Lung (tissue), 12 donors: ENCODE data around the gene FCAMR. TPM values are rescaled to one million over a fixed set of nuclear protein-coding genes. Genes with fewer than 3 reads are reported as not detected.

Source experiments
- ATAC-seq: fragments of 200-7000 bp; cut with Tn5 transposase; one replicate; pipeline ENCODE4 v1.9.1; 2020; ENCODE audit warnings: moderate number of reproducible peaks; ENCODE audit not compliant: insufficient read depth, low FRiP score
- DNase-seq, 3 donors: peaks; one replicate each; pipeline ENCODE4 v3.0.0-alpha.2; 2013 to 2017
- H3K27ac ChIP-seq, 2 donors: one replicate each; pipeline ENCODE4 v1.5.1; 2013; ENCODE audit warnings: mild to moderate bottlenecking in 2 of 2, moderate library complexity in 2 of 2, control low read depth in 1 of 2, inconsistent platforms in 1 of 2, low read depth in 1 of 2, low read length in 1 of 2
- H3K27me3 ChIP-seq, 3 donors: one replicate each; pipeline ENCODE4 v1.5.1; 2013; ENCODE audit warnings: low read length in 2 of 3; ENCODE audit not compliant: control insufficient read depth in 3 of 3, insufficient read depth in 3 of 3
- H3K36me3 ChIP-seq, 4 donors: one replicate each; pipeline ENCODE4 v1.5.1; 2013; ENCODE audit warnings: low read length in 4 of 4, mild to moderate bottlenecking in 1 of 4, moderate library complexity in 1 of 4; ENCODE audit not compliant: control insufficient read depth in 4 of 4, insufficient read depth in 4 of 4
- H3K4me1 ChIP-seq, 5 donors: one replicate each; pipeline ENCODE4 v1.5.1; 2013; ENCODE audit warnings: low read length in 5 of 5, mild to moderate bottlenecking in 2 of 5, moderate library complexity in 1 of 5; ENCODE audit not compliant: control insufficient read depth in 5 of 5, insufficient read depth in 5 of 5
- H3K4me3 ChIP-seq: one replicate; pipeline ENCODE4 v1.5.1; 2013; ENCODE audit warnings: mild to moderate bottlenecking, control low read depth, moderate library complexity
- H3K9ac ChIP-seq, 2 donors: one replicate each; pipeline ENCODE4 v1.5.1; 2013; ENCODE audit warnings: low read length in 2 of 2, control low read depth in 1 of 2; ENCODE audit not compliant: insufficient read depth in 1 of 2
- H3K9me3 ChIP-seq, 4 donors: one replicate each; pipeline ENCODE4 v1.5.1; 2013; ENCODE audit warnings: low read length in 3 of 4, mild to moderate bottlenecking in 1 of 4, moderate library complexity in 1 of 4; ENCODE audit not compliant: control insufficient read depth in 4 of 4, insufficient read depth in 3 of 4
- WGBS, 2 donors: extraction: QIAGEN DNeasy Blood & Tissue Kit; methylation state at CpG; one replicate each; pipeline ENCODE4 v1.1.7; 2013; 5-methylcytosine and 5-hydroxymethylcytosine counted together
- polyA plus RNA-seq, 2 donors: library from polyadenylated mRNA; stranded (reverse); fragments of 200-250 nt; gene quantifications; one replicate each; pipeline ENCODE4 v1.2.1, GENCODE V29; 2013
- total RNA-seq, 2 donors: library from RNA; depleted of rRNA in 1 of 2; stranded (reverse); fragments of >200 nt in 1 of 2; gene quantifications; one replicate each; pipeline ENCODE4 v1.2.1, GENCODE V29; 2014 to 2021
- TF ChIP-seq, protein P1 (sequence below): IDR thresholded peaks from 2 replicates; pipeline ENCODE4 v1.5.1; 2012; ENCODE audit warnings: mild to moderate bottlenecking; ENCODE audit errors: control extremely low read depth, extremely low read depth
- donor health status: control.
- donor health status: control.
- donor health status: Bipolar disorder and iron deficiency.
- donor health status: healthy.
- donor health status: DM: yes; HTN: yes; CAD: no.

The FCAMR gene
- total and polyA plus RNA-seq, 4 donors: 0.18 to 0.40 TPM; not detected in 2

- DNase-seq: no peak
- ATAC-seq: no peak
- H3K4me1 ChIP-seq: no peaks in the 10 kb centered on the region
- H3K27me3 ChIP-seq: no peaks in the 10 kb centered on the region
- no peaks in the 10 kb centered on the region for H3K9me3 ChIP-seq
- peaks cover 0 to 4% (median 0%) of the 10 kb centered on the region in 4 donors for H3K36me3 ChIP-seq
- H3K4me3 ChIP-seq: no peak overlapping the region
- 48 to 58% methylated on average over 17 of the region's 17 CpGs for WGBS, 2 donors
- TF ChIP-seq, protein P1, sequence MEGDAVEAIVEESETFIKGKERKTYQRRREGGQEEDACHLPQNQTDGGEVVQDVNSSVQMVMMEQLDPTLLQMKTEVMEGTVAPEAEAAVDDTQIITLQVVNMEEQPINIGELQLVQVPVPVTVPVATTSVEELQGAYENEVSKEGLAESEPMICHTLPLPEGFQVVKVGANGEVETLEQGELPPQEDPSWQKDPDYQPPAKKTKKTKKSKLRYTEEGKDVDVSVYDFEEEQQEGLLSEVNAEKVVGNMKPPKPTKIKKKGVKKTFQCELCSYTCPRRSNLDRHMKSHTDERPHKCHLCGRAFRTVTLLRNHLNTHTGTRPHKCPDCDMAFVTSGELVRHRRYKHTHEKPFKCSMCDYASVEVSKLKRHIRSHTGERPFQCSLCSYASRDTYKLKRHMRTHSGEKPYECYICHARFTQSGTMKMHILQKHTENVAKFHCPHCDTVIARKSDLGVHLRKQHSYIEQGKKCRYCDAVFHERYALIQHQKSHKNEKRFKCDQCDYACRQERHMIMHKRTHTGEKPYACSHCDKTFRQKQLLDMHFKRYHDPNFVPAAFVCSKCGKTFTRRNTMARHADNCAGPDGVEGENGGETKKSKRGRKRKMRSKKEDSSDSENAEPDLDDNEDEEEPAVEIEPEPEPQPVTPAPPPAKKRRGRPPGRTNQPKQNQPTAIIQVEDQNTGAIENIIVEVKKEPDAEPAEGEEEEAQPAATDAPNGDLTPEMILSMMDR: no peak
- H3K9ac ChIP-seq: no peak overlapping the region
- no peak overlapping the region for H3K27ac ChIP-seq
Observed at GRCh38 chr1:206930210-206930798, 40.0 kb downstream of the FCAMR start.

DNA sequence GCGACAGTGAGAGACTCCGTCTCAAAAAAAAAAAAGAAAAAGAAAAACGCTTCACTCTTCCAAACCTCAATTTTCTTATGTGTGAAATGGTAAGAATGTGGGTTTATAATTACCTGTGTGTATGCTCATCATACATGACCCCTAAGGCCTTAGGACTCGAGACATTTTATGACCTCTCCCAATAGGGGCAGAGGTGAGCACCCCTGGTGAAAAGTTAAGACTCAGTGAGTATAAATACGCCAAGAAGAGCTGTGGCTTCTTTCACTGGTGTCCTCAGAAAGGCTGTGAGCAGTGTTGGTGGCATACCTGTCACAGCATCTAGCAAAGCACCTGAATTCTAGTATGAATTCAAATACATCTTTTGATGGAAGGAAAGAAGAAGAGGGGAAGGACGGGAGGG, 40.7 kb downstream of the FCAMR start:
- no peak overlapping the region for H3K4me3 ChIP-seq
- ATAC-seq (no peak), DNase-seq (no peak)
- 87 to 89% methylated on average over 5 to 6 of the region's 6 CpGs for WGBS, 2 donors
- H3K27ac ChIP-seq: no peak overlapping the region
- TF ChIP-seq, protein P1: no peak
- H3K9me3 ChIP-seq: no peaks in the 10 kb centered on the region
- no peaks in the 10 kb centered on the region for H3K27me3 ChIP-seq
- peaks cover 0 to 4% (median 0%) of the 10 kb centered on the region in 4 donors for H3K36me3 ChIP-seq
- H3K4me1 ChIP-seq: peaks cover 0 to 1% (median 0%) of the 10 kb centered on the region in 5 donors
- no peak overlapping the region for H3K9ac ChIP-seq

- H3K9ac ChIP-seq: no peak overlapping the region
- H3K4me3 ChIP-seq: no peak overlapping the region
- 91 to 95% methylated on average over 2 of the region's 2 CpGs for WGBS, 2 donors
- peaks cover 0 to 1% (median 0%) of the 10 kb centered on the region in 4 donors for H3K36me3 ChIP-seq
- peaks cover 0 to 3% (median 1%) of the 10 kb centered on the region in 4 donors for H3K9me3 ChIP-seq
- no peaks in the 10 kb centered on the region for H3K27me3 ChIP-seq
- no peak for DNase-seq
- TF ChIP-seq, protein P1: no peak
- peaks cover 0 to 15% (median 0%) of the 10 kb centered on the region in 5 donors for H3K4me1 ChIP-seq
- ATAC-seq: no peak
- no peak overlapping the region for H3K27ac ChIP-seq
Observed at GRCh38 chr1:206926286-206926685, 44.0 kb downstream of the FCAMR start.
